NCI-H2227 (cell line): ENCODE measurements around the gene DENND2C.

Source experiments
- DNase-seq: peaks from one replicate; lab custom pipeline; 2025; ENCODE audit not compliant: unreplicated experiment; lab: John Stamatoyannopoulos, UW

DENND2C gene

DNA sequence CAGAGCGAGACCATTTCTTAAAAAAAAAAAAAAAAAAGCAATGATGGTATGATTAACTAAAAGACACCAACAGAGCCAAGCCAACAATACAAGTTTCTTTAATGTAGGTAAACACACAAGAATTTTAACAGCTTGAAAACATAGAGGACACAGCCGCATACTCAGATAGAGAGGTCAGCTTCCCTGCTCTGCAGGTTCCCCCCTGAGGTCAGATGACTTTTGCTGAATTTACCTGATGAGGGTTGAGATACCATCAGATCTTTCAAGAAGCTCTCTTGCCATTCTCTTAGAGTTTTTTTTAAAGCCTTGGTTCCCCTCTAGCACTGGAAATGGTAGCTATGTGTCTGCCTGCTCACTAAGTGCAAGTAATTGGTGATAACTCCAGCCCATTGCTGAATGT, 119.5 kb downstream of the DENND2C start:
- DNase-seq, result no peak

DNA sequence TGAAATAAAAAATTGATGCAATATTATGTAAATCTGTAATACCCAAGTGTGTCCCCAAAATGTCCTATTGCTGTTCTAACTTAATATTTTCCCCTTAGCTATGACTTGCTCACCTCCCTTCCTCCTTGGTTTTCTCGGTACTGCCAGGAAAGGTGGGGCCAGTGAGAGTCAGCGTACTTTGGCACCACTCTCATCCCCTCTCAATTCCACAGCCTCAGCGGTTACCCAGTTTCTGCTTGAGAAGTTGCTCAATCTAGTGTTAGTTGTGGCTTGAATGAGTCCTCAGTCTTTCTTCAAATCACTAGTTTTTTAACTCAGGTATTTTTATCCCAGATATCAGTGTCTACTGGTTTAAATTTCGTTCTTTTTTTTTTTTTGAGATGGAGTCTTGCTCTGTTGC, 120.7 kb downstream of the DENND2C start:
- no peak for DNase-seq

- DNase-seq, result no peak
Measured at GRCh38 chr1:114547076-114547475, 122.8 kb downstream of the DENND2C start.

- DNase-seq, result no peak
Measured at GRCh38 chr1:114545796-114546195, 124.1 kb downstream of the DENND2C start.

GRCh38 chr1:114545315-114545714, 124.5 kb downstream of the DENND2C start:
- DNase-seq, result no peak

DNA sequence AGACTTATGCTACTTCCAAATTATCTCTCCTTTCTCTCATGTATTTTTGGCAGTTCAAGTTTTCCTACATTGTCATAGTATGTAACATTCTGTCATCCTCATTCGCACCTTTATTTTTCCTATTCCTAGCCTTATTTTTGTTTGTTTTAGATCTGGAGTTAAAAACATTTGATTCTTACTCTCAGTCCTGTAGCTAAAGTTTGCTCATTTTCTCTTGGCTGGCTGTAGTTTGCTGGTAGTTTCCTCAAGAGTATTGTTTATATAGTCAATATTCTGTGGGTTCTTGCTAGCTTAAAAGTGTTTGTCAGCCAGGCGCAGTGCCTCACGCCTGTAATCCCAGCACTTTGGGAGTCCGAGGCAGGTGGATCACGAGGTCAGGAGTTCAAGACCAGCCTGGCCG, 129.0 kb downstream of the DENND2C start:
- DNase-seq, result no peak

DNA sequence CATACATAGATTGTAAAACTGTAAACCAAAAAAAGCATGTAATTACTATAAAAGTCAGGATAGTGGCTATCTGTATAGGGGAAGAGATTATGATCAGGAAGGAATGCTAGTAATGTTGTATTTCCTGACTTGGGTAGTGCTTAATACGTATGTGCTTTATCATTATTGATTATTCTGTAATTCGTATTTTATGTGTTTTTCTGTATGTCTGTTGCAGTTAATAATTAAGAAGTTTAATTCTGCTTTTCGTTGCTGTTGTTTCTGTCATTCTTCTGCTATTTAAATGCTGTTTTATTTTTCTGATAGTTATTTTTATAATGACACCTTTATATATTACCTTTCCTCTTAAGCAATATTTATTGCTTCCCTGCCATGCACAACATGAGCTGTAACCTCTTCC, 129.6 kb downstream of the DENND2C start:
- DNase-seq, result no peak

DNA sequence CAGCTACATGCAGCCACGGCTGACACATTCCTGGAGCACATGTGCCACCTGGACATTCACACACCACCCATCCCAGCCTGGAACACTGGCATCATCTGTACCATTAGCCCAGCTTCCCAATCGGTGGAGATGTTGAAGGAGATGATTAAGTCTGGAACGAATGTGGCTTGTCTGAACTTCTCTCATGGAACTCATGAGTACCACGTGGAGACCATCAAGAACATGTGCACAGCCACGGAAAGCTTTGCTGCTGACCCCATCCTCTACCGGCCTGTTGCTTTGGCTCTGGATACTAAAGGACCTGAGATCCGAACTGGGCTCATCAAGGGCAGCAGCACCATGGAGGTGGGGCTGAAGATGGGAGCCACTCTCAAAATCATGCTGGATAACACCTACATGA, 133.8 kb downstream of the DENND2C start:
- no peak for DNase-seq

GRCh38 chr1:114535401-114535800, 134.4 kb downstream of the DENND2C start:
- DNase-seq, result no peak
